Measurements from ENCODE around the gene OR4K17.

GRCh38 chr14:20143911-20144310, 33.4 kb downstream of the OR4K17 start:
- no peak for TF ChIP-seq GLIS3 (CRISPR knock-in tag; IDR thresholded peaks at IDR 0.05)
- TF ChIP-seq CREB5 (CRISPR knock-in tag; IDR thresholded peaks at IDR 0.05; ENCODE audit: low read depth), result no peak
- TF ChIP-seq PPARA (CRISPR knock-in tag; IDR thresholded peaks at IDR 0.05; ENCODE audit: borderline replicate concordance), result no peak
- no peak for TF ChIP-seq ISL1 (CRISPR knock-in tag; IDR thresholded peaks at IDR 0.05)
- no peak for TF ChIP-seq ZFP30 (CRISPR knock-in tag; IDR thresholded peaks at IDR 0.05)
- no peak for TF ChIP-seq TCF4 (CRISPR knock-in tag; IDR thresholded peaks at IDR 0.05; ENCODE audit: borderline replicate concordance)
